ENCODE data around the gene HASPIN.

HASPIN gene

GRCh38 chr17:3739422-3740124 is 15.9 kb downstream of the HASPIN start:
- DNase-seq = no peak

DNA sequence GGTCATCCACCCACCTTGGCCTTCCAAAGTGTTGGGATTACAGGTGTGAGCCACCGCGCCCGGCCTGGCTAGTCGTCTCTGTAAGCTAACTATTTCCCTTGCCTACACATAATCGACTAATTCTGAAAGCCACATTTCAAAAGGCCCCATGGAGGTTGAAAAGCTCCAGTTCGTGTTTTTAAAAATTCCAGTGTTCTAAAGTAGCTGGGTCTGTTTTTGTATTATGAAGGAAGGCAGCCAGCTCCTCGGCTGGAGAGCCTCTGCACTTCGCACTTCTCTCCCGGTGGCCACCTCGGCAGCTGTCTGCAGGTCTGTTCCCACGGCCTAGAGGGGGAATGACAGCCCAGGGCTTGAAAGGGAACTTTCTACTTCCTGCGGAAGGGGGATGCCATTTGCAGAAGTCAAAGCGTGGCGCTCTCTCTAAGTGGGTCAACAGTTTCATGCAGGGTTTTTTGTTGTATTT is 16.9 kb downstream of the HASPIN start:
- no peak for DNase-seq

DNA sequence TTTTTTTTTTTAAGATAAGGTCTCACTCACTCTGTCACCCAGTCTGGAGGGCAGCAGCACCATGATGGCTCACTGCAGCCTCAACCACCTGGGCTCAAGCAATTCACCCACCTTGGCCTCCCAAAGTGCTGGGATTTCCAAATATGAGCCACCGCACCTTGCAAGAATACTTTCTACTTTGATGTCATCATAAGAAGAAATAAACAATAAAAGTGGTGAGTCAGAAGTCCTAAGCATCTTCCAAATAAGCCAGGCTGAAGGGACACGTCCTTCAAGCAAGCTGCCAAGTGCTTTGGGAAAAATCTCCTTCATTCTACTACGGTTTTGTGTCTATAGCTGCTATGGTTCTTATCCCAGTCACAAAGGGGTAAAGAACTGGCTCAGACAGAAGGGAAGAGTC is 20.3 kb downstream of the HASPIN start:
- DNase-seq = no peak

DNA sequence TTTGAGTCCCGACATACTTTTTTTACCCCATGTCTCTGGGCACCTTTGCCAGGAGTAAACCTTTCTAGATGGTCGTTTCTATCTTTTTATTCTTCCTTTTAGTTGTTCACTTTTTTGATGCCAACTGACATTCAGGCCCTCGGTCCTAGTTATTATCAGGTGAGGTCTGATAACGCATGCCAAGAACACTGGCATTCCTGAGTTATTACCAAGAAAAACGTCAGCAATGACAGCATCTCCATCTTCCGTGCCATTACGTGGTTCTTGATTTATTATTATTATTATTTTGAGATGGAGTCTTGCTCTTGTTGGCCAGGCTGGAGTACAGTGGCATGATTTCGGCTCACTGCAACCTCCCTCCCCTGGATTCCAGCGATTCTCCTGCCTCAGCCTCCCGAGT is 21.4 kb downstream of the HASPIN start:
- no peak for DNase-seq

DNA sequence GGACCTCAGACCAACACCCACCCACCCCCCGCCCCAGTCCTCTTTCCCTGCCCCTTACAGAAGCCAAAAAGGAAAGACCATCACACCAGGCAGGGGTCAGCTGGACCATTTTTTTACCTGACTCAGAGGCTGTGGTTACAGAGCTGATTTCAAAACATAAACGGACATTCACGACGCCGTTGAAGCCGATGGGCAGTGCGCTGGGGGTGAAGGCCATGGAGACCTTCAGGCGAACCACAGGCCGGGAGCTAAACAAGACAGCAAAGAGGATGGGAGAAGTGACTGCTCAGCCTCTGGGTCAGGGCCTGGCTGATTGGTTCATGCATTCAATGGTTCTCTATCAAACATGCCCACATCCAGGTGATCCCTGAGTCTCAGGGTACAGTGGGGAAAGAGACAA is 24.1 kb downstream of the HASPIN start:
- no peak for DNase-seq

GRCh38 chr17:3748576-3748975 is 24.9 kb downstream of the HASPIN start:
- no peak for DNase-seq

GRCh38 chr17:3750296-3750695 is 26.6 kb downstream of the HASPIN start:
- DNase-seq = no peak

- no peak for DNase-seq
These were observed 27.2 kb downstream of the HASPIN start for GRCh38 chr17:3750926-3751325.

- no peak for DNase-seq
These were observed 28.1 kb downstream of the HASPIN start for GRCh38 chr17:3751836-3752235.

DNA sequence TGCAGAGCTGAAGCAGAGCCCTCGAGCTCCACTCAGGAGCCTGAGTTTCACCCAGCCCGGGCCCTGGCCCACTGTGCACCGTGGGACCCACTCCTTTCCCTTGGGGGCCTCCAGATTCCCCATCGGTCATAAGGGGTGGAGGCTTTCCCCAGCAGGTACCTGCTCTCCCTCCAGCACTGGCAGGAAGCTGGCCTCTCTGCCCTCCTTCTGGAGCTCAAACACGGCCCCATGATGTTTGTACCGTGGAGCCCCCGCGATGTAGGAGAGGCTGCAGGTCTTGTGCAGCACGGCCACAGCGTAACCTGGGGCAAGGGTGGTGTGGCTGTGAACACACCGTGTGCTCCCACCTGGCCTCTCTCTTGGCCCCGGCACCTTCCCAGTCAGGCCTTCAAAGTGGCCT is 29.9 kb downstream of the HASPIN start:
- DNase-seq = no peak

DNA sequence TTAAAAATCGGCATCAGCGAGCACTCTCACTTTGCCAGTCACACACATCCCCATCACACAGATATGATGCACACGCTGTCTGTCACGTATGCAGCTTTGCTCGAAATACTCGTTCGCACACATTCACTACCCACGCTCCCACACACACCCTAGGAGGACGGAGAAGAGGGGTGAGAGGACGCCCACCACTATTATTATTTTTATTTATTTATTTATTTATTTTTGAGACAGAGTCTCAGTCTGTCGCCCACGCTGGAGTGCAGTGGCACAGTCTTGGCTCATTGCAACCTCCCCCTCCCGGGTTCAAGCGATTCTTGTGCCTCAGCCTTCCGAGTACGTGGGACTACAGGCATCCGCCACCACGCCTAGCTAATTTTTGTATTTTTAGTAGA is 30.4 kb downstream of the HASPIN start:
- DNase-seq = no peak

- DNase-seq = peak; percentile 93 to 98
These were observed 31.0 kb downstream of the HASPIN start for GRCh38 chr17:3754458-3755334.

DNA sequence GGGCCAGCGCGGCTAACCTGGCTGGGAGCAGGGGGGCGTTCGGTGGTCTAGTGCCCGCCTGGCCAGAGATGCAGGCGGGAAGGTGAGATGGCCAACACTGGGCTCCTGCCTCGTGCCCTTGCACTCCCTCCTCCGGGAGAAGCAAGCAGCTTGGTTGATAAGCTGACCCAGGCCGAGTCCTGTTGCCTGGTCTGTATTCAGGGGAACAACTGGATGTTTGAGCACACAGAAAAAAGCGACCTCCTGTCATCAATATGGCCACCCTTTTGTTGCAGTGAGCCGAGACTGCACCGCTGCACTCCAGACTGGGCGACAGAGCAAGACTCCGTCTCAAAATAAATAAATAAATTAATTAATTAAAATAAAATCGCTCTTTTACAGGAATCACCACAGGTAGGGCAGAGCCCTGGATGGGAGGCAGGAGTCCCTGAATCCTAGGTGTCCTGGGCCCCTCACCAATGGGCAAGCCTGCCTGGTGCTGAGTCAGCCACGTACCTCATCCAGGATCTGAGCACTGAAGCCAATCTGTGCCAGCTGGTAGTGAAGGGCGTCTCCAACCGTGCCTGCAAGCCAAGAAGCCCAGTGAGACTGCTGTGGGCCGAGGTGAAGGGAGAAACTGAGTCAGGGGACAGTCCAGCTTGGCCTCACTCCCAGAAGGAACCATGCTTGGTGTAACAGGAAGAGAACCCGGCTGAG is 31.8 kb downstream of the HASPIN start:
- DNase-seq = peak in 1 of 2 experiments; percentile 36

- DNase-seq = no peak
These were observed 36.0 kb downstream of the HASPIN start for GRCh38 chr17:3759597-3760216.

- no peak for DNase-seq
These were observed 37.6 kb downstream of the HASPIN start for GRCh38 chr17:3761036-3761917.

DNA sequence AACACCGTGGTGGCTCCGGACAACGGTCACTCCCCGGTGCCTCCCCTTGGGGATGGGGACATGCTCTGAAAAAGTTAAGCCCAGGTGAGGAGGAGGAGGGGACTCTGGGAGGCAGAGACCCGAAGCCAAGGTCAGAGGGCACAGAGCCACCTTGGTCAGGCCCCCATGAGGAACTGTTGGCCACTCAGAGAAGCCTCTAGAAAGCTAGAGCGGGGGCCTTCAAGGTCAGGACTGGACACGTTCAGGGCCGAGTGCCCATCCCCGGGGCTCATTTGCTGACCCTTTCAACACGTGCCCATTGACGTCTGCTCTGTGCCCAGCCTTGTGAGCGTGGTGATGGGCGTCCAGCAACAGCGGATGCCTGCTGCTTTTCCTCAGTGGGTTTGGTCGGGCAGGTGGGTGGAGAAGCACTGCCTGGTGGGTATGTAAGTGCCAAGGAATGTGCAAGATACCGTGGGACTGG is 38.2 kb downstream of the HASPIN start:
- no peak for DNase-seq

- DNase-seq = no peak
These were observed 39.4 kb downstream of the HASPIN start for GRCh38 chr17:3762922-3763776.

- no peak for DNase-seq
These were observed 40.1 kb downstream of the HASPIN start for GRCh38 chr17:3763777-3764170.

DNA sequence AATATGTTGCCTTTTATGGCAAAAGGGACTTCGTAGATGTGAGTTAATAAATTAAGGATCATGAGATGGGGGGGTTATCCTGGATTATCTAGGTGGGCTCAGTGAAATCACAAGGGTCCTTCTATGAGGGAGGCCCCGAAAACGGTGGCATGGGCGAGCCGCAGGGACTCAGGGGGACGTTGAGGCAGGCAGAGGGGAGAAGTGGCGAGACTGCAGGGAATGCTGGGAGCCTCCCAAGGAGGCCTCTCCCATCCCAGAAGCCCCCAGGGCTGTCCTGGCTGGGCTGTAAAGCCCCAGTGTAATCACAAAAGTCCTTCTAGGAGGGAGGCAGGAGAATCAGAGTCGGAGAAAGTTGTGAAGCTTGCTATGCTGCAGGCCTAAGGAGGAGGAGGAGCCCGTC is 42.3 kb downstream of the HASPIN start:
- no peak for DNase-seq

- no peak for DNase-seq
These were observed 43.1 kb downstream of the HASPIN start for GRCh38 chr17:3766779-3767178.

- no peak for DNase-seq
These were observed 44.6 kb downstream of the HASPIN start for GRCh38 chr17:3768341-3768740.

Data from NCI-H526 (cell line).